Stimulated activated CD4-positive, alpha-beta T cell treated with anti-CD3 and anti-CD28 coated beads, Interleukin-15, amount 100 ng/mL, for 48 hours (primary cell): Measurements from ENCODE around the gene ZNF316.

ENCODE experiments used
- DNase-seq, 2 donors: peaks; one replicate each; pipeline ENCODE4 v3.0.0-alpha.2; 2020; ENCODE audit warnings: low read depth in 2 of 2

The ZNF316 gene

GRCh38 chr7:6636741-6637543, at the start of gene ZNF316:
Gene ZNF316 (plus strand): TSS chr7:6637318. CDS start chr7:6642410, 5,092 bp downstream.
- DNase-seq, result peak in 1 of 2 donors; percentile 44

GRCh38 chr7:6588566-6588965, 48.6 kb upstream of the ZNF316 start:
- no peak for DNase-seq

GRCh38 chr7:6589151-6589828, 47.8 kb upstream of the ZNF316 start:
- no peak for DNase-seq

GRCh38 chr7:6589829-6590644, 47.1 kb upstream of the ZNF316 start, which contains the start of gene INTS15:
Gene INTS15 (plus strand): TSS chr7:6590021. CDS start chr7:6590284, 263 bp downstream.
- DNase-seq, result peak; percentile 57 to 76

- DNase-seq, result no peak
Measured at GRCh38 chr7:6590645-6591110, 46.4 kb upstream of the ZNF316 start.

GRCh38 chr7:6600093-6600492, 37.0 kb upstream of the ZNF316 start:
- DNase-seq, result no peak

- DNase-seq, result no peak
Measured at GRCh38 chr7:6604458-6604857, 32.7 kb upstream of the ZNF316 start.

GRCh38 chr7:6606866-6607583, 30.1 kb upstream of the ZNF316 start:
- no peak for DNase-seq

GRCh38 chr7:6607651-6608051, 29.5 kb upstream of the ZNF316 start:
- no peak for DNase-seq

GRCh38 chr7:6608081-6608480, 29.0 kb upstream of the ZNF316 start:
- no peak for DNase-seq

GRCh38 chr7:6608794-6609193, 28.3 kb upstream of the ZNF316 start:
- DNase-seq, result no peak

- no peak for DNase-seq
Measured at GRCh38 chr7:6612819-6613218, 24.3 kb upstream of the ZNF316 start.

- no peak for DNase-seq
Measured at GRCh38 chr7:6613706-6614105, 23.4 kb upstream of the ZNF316 start.

- DNase-seq, result no peak
Measured at GRCh38 chr7:6614953-6615722, 22.0 kb upstream of the ZNF316 start, which contains the start of gene ZNF853. Gene ZNF853 (plus strand): TSS chr7:6615610. CDS start chr7:6616175, 565 bp downstream.

GRCh38 chr7:6615723-6616555, 21.2 kb upstream of the ZNF316 start:
- no peak for DNase-seq

- DNase-seq, result no peak
Measured at GRCh38 chr7:6616854-6617643, 20.1 kb upstream of the ZNF316 start.

- no peak for DNase-seq
Measured at GRCh38 chr7:6618621-6619020, 18.5 kb upstream of the ZNF316 start.

GRCh38 chr7:6619961-6620360, 17.2 kb upstream of the ZNF316 start:
- DNase-seq, result no peak
